ENCODE measurements around the gene MLXIP. TPM values are rescaled to one million over a fixed set of nuclear protein-coding genes. Genes with fewer than 3 reads are reported as not detected.

The MLXIP gene
- total RNA-seq, 1 experiment from 2014 or later = 124 TPM

DNA sequence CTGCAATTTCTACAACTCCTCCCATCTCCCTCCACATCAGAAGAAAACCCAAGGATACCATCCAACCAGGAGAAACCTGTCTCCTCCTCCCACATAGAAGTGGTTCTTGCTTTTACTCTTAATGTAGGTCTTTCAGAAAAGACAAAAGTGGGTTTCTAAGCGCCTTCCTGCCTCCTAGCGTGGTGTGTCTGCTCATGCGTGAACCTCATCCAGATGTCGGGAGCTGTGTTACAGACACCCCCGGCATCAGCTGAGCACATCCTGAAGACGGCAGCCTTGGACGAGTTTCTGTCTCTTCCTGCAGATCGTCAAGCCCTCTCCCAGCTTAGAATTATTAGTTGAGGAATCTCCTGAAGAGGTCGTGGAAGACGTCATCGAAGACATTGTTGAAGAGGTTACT, 113.9 kb downstream of the MLXIP start:
- Histone ChIP-seq H3K4me3 (ENCODE audit: low read depth in 2 of 2, low read length in 2 of 2) (no peak overlapping the region), H3K27ac (ENCODE audit: low read length) (no peak overlapping the region), H3K27me3 (ENCODE audit: control insufficient read depth, insufficient read depth, low read length) (no peaks in the 10 kb centered on the region), H3K4me1 (ENCODE audit: control insufficient read depth, insufficient read depth, low read length) (no peaks in the 10 kb centered on the region), H3K36me3 (ENCODE audit: control insufficient read depth, insufficient read depth, low read length) (no peaks in the 10 kb centered on the region), H3K9me3 (ENCODE audit: control insufficient read depth, insufficient read depth, low read depth, low read length) (no peaks in the 10 kb centered on the region)
- intact Hi-C loops (cut with micrococcal nuclease; ENCODE audit: unreplicated experiment) (no loop called here), in situ Hi-C loops (cut with HindIII; ENCODE audit: low pct_unique_long_range_greater_than_20kb, low sequenced_read_pairs) (no loop called here)
- ATAC-seq = no peak
- POLR2A ChIA-PET = interaction anchor here (0.5 kb wide), 1 partner anchor 19 kb away, joined by 4 read pairs; no protein-coding TSS in a partner anchor
- no TSS peak for BruUV-seq (replicated peaks)
- DNase-seq (ENCODE audit: low read depth, low spot score) = no peak
- CTCF ChIA-PET = no interaction called here
- TF ChIP-seq, protein P1, sequence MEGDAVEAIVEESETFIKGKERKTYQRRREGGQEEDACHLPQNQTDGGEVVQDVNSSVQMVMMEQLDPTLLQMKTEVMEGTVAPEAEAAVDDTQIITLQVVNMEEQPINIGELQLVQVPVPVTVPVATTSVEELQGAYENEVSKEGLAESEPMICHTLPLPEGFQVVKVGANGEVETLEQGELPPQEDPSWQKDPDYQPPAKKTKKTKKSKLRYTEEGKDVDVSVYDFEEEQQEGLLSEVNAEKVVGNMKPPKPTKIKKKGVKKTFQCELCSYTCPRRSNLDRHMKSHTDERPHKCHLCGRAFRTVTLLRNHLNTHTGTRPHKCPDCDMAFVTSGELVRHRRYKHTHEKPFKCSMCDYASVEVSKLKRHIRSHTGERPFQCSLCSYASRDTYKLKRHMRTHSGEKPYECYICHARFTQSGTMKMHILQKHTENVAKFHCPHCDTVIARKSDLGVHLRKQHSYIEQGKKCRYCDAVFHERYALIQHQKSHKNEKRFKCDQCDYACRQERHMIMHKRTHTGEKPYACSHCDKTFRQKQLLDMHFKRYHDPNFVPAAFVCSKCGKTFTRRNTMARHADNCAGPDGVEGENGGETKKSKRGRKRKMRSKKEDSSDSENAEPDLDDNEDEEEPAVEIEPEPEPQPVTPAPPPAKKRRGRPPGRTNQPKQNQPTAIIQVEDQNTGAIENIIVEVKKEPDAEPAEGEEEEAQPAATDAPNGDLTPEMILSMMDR (IDR thresholded peaks at IDR 0.05) = no peak
- no peak for TF ChIP-seq SIN3A (IDR thresholded peaks at IDR 0.05; ENCODE audit: borderline replicate concordance, insufficient read depth, low read depth, low read length)
- TF ChIP-seq, protein P2, sequence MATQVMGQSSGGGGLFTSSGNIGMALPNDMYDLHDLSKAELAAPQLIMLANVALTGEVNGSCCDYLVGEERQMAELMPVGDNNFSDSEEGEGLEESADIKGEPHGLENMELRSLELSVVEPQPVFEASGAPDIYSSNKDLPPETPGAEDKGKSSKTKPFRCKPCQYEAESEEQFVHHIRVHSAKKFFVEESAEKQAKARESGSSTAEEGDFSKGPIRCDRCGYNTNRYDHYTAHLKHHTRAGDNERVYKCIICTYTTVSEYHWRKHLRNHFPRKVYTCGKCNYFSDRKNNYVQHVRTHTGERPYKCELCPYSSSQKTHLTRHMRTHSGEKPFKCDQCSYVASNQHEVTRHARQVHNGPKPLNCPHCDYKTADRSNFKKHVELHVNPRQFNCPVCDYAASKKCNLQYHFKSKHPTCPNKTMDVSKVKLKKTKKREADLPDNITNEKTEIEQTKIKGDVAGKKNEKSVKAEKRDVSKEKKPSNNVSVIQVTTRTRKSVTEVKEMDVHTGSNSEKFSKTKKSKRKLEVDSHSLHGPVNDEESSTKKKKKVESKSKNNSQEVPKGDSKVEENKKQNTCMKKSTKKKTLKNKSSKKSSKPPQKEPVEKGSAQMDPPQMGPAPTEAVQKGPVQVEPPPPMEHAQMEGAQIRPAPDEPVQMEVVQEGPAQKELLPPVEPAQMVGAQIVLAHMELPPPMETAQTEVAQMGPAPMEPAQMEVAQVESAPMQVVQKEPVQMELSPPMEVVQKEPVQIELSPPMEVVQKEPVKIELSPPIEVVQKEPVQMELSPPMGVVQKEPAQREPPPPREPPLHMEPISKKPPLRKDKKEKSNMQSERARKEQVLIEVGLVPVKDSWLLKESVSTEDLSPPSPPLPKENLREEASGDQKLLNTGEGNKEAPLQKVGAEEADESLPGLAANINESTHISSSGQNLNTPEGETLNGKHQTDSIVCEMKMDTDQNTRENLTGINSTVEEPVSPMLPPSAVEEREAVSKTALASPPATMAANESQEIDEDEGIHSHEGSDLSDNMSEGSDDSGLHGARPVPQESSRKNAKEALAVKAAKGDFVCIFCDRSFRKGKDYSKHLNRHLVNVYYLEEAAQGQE (IDR thresholded peaks at IDR 0.05; ENCODE audit: insufficient read depth in 1 of 2, low read depth in 2 of 2, low read length in 1 of 2) = no peak
- TF ChIP-seq TCF7L2 (IDR thresholded peaks at IDR 0.05; ENCODE audit: low read depth, low read length) = no peak
- no peak for TF ChIP-seq POLR2AphosphoS5 (IDR thresholded peaks at IDR 0.05; ENCODE audit: low read depth, low read length)

DNA sequence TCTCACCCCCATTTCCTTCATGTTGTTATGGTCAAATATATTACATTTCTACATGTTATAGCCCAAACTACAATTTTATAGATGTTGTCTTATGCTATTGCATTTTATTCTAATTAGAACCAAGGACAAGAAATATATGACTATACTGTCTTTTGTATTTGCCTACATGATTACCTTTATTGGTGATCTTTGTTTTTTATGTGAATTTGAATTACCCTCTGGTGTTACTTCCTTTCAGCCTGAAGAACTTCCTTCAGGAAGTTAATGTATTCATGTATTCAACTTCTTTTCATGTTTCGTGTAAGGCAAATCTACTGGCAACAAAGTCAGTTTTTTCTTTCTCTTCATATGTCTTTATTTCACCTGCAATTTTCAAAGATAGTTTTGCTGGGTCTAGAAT, 116.2 kb downstream of the MLXIP start:
- no peak overlapping the region for H3K27ac ChIP-seq (ENCODE audit: low read length)
- ATAC-seq (no peak), DNase-seq (ENCODE audit: low read depth, low spot score) (no peak)
- POLR2A ChIA-PET = no interaction called here
- CTCF ChIA-PET = no interaction called here
- H3K36me3 ChIP-seq (ENCODE audit: control insufficient read depth, insufficient read depth, low read length) = no peaks in the 10 kb centered on the region
- in situ Hi-C loops (cut with HindIII; ENCODE audit: low pct_unique_long_range_greater_than_20kb, low sequenced_read_pairs) (no loop called here), intact Hi-C loops (cut with micrococcal nuclease; ENCODE audit: unreplicated experiment) (no loop called here)
- BruUV-seq (replicated peaks) = no TSS peak
- no peaks in the 10 kb centered on the region for H3K9me3 ChIP-seq (ENCODE audit: control insufficient read depth, insufficient read depth, low read depth, low read length)
- TF ChIP-seq, protein P2 (IDR thresholded peaks at IDR 0.05; ENCODE audit: insufficient read depth in 1 of 2, low read depth in 2 of 2, low read length in 1 of 2) = no peak
- no peak for TF ChIP-seq POLR2AphosphoS5 (IDR thresholded peaks at IDR 0.05; ENCODE audit: low read depth, low read length)
- TF ChIP-seq SIN3A (IDR thresholded peaks at IDR 0.05; ENCODE audit: borderline replicate concordance, insufficient read depth, low read depth, low read length) = no peak
- TF ChIP-seq, protein P1 (IDR thresholded peaks at IDR 0.05) = no peak
- no peak for TF ChIP-seq TCF7L2 (IDR thresholded peaks at IDR 0.05; ENCODE audit: low read depth, low read length)
- no peaks in the 10 kb centered on the region for H3K4me1 ChIP-seq (ENCODE audit: control insufficient read depth, insufficient read depth, low read length)
- no peak overlapping the region for H3K4me3 ChIP-seq (ENCODE audit: low read depth in 2 of 2, low read length in 2 of 2)
- H3K27me3 ChIP-seq (ENCODE audit: control insufficient read depth, insufficient read depth, low read length) = no peaks in the 10 kb centered on the region

All from Panc1 (cell line).